ENCODE data around the gene B3GAT1. TPM values are rescaled to one million over a fixed set of nuclear protein-coding genes. Genes with fewer than 3 reads are reported as not detected.

Gene B3GAT1
- total RNA-seq, 1 donor from 2014 or later: 5.4 TPM

GRCh38 chr11:134393638-134394037, 18.4 kb downstream of the B3GAT1 start:
- DNase-seq (ENCODE audit: low spot score) (peak; percentile 64), ATAC-seq (peak; percentile 84)

- ATAC-seq (no peak), DNase-seq (ENCODE audit: low spot score) (no peak)
Observed at GRCh38 chr11:134392953-134393615, 19.0 kb downstream of the B3GAT1 start.

- ATAC-seq (no peak), DNase-seq (ENCODE audit: low spot score) (no peak)
Observed at GRCh38 chr11:134391656-134392055, 20.4 kb downstream of the B3GAT1 start.

- no peak for ATAC-seq
- no peak for DNase-seq (ENCODE audit: low spot score)
Observed at GRCh38 chr11:134390706-134391569, 21.1 kb downstream of the B3GAT1 start.

- no peak for DNase-seq (ENCODE audit: low spot score)
- ATAC-seq: no peak
Observed at GRCh38 chr11:134389464-134390180, 22.4 kb downstream of the B3GAT1 start.

- no peak for ATAC-seq
- DNase-seq (ENCODE audit: low spot score): no peak
Observed at GRCh38 chr11:134388590-134388989, 23.5 kb downstream of the B3GAT1 start.

- DNase-seq (ENCODE audit: low spot score) (no peak), ATAC-seq (no peak)
Observed at GRCh38 chr11:134387501-134387900, 24.5 kb downstream of the B3GAT1 start.

- no peak for DNase-seq (ENCODE audit: low spot score)
- no peak for ATAC-seq
Observed at GRCh38 chr11:134386945-134387344, 25.1 kb downstream of the B3GAT1 start.

- ATAC-seq: no peak
- DNase-seq (ENCODE audit: low spot score): no peak
Observed at GRCh38 chr11:134385774-134386565, 26.1 kb downstream of the B3GAT1 start.

GRCh38 chr11:134385171-134385570, 26.9 kb downstream of the B3GAT1 start:
- no peak for DNase-seq (ENCODE audit: low spot score)
- no peak for ATAC-seq

- no peak for ATAC-seq
- no peak for DNase-seq (ENCODE audit: low spot score)
Observed at GRCh38 chr11:134384406-134384805, 27.6 kb downstream of the B3GAT1 start.

- DNase-seq (ENCODE audit: low spot score) (no peak), ATAC-seq (no peak)
Observed at GRCh38 chr11:134383576-134384221, 28.3 kb downstream of the B3GAT1 start.

GRCh38 chr11:134382830-134383229, 29.2 kb downstream of the B3GAT1 start:
- DNase-seq (ENCODE audit: low spot score) (no peak), ATAC-seq (no peak)

GRCh38 chr11:134382257-134382656, 29.8 kb downstream of the B3GAT1 start:
- ATAC-seq (no peak), DNase-seq (ENCODE audit: low spot score) (no peak)

- no peak for ATAC-seq
- no peak for DNase-seq (ENCODE audit: low spot score)
Observed at GRCh38 chr11:134380785-134381184, 31.3 kb downstream of the B3GAT1 start.

- ATAC-seq (no peak), DNase-seq (ENCODE audit: low spot score) (no peak)
Observed at GRCh38 chr11:134380229-134380628, 31.8 kb downstream of the B3GAT1 start.

GRCh38 chr11:134379241-134379640, 32.8 kb downstream of the B3GAT1 start:
- ATAC-seq (no peak), DNase-seq (ENCODE audit: low spot score) (no peak)

- ATAC-seq (no peak), DNase-seq (ENCODE audit: low spot score) (no peak)
Observed at GRCh38 chr11:134377876-134378275, 34.2 kb downstream of the B3GAT1 start.

GRCh38 chr11:134376150-134376921, 35.7 kb downstream of the B3GAT1 start:
- no peak for DNase-seq (ENCODE audit: low spot score)
- ATAC-seq: no peak
